Hepatocyte (in vitro differentiated cells): ENCODE results near the gene FGF12.

Experiments
- EZH2phosphoT487 ChIP-seq: fragments of 200-600 bp; sonication (generic); IDR thresholded peaks from one replicate; pipeline ENCODE4 v1.6.1; 2018; ENCODE audit warnings: antibody characterized with exemption, mild to moderate bottlenecking, low read depth, moderate library complexity; ENCODE audit not compliant: unreplicated experiment, severe bottlenecking
- TF ChIP-seq, protein P1 (sequence below): fragments of 200-600 bp; sonication (generic); IDR thresholded peaks from 2 replicates; pipeline ENCODE4 v1.5.1; 2016; ENCODE audit warnings: antibody characterized with exemption, mild to moderate bottlenecking; ENCODE audit not compliant: poor library complexity

DNA sequence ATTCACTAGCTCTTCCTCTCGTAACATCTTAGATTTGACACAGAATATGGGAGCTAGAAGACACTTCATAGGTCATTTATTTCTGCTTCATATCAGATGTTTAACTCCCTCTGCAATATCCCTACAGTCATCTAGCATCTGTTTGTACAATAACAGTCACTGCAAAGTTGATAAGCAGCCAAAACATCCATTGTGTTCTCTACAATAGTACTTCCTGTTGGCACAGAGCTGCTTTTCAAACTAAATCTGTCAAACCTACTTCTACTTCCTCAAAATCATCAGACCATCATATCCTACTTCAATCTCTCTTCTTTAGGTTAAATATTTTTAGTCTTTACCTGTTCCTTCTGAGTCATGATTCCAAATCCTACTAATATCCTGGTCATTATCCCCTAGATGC is 233.2 kb downstream of the FGF12 start:
- no peak for TF ChIP-seq EZH2phosphoT487
- TF ChIP-seq, protein P1, sequence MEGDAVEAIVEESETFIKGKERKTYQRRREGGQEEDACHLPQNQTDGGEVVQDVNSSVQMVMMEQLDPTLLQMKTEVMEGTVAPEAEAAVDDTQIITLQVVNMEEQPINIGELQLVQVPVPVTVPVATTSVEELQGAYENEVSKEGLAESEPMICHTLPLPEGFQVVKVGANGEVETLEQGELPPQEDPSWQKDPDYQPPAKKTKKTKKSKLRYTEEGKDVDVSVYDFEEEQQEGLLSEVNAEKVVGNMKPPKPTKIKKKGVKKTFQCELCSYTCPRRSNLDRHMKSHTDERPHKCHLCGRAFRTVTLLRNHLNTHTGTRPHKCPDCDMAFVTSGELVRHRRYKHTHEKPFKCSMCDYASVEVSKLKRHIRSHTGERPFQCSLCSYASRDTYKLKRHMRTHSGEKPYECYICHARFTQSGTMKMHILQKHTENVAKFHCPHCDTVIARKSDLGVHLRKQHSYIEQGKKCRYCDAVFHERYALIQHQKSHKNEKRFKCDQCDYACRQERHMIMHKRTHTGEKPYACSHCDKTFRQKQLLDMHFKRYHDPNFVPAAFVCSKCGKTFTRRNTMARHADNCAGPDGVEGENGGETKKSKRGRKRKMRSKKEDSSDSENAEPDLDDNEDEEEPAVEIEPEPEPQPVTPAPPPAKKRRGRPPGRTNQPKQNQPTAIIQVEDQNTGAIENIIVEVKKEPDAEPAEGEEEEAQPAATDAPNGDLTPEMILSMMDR: no peak
